Gastroesophageal sphincter (tissue), 3 donors: ENCODE results near the gene FBXW4.

Experiments used
- POLR2A ChIP-seq, 2 donors: fragments of 450-650 bp; IDR thresholded peaks; one replicate each; pipeline ENCODE4 v1.6.1; 2017; ENCODE audit warnings: antibody characterized with exemption in 2 of 2, mild to moderate bottlenecking in 2 of 2, moderate library complexity in 1 of 2
- TF ChIP-seq, protein P1 (sequence below), 4 experiments: fragments of 200-600 bp in 2 of 4; fragments of 450-650 bp in 2 of 4; sonication (generic) in 1 of 4; IDR thresholded peaks; one replicate each; pipeline ENCODE4 v1.5.1; 2017 to 2019; ENCODE audit warnings: antibody characterized with exemption in 4 of 4, mild to moderate bottlenecking in 2 of 4, moderate library complexity in 2 of 4

- no peak for TF ChIP-seq POLR2A (IDR thresholded peaks at IDR 0.05)
- TF ChIP-seq, protein P1, sequence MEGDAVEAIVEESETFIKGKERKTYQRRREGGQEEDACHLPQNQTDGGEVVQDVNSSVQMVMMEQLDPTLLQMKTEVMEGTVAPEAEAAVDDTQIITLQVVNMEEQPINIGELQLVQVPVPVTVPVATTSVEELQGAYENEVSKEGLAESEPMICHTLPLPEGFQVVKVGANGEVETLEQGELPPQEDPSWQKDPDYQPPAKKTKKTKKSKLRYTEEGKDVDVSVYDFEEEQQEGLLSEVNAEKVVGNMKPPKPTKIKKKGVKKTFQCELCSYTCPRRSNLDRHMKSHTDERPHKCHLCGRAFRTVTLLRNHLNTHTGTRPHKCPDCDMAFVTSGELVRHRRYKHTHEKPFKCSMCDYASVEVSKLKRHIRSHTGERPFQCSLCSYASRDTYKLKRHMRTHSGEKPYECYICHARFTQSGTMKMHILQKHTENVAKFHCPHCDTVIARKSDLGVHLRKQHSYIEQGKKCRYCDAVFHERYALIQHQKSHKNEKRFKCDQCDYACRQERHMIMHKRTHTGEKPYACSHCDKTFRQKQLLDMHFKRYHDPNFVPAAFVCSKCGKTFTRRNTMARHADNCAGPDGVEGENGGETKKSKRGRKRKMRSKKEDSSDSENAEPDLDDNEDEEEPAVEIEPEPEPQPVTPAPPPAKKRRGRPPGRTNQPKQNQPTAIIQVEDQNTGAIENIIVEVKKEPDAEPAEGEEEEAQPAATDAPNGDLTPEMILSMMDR (IDR thresholded peaks at IDR 0.05), result no peak
These were observed 25.7 kb upstream of the FBXW4 start for GRCh38 chr10:101720606-101721230.
